GM12874 (cell line): ENCODE data around the gene RBP4.

Experiments
- TF ChIP-seq, protein P1 (sequence below): IDR thresholded peaks from 2 replicates; pipeline ENCODE4 v1.5.1; 2011; ENCODE audit warnings: low read depth, mild to moderate bottlenecking, control low read depth, low read length, moderate library complexity; ENCODE audit not compliant: insufficient read depth

The RBP4 gene

DNA sequence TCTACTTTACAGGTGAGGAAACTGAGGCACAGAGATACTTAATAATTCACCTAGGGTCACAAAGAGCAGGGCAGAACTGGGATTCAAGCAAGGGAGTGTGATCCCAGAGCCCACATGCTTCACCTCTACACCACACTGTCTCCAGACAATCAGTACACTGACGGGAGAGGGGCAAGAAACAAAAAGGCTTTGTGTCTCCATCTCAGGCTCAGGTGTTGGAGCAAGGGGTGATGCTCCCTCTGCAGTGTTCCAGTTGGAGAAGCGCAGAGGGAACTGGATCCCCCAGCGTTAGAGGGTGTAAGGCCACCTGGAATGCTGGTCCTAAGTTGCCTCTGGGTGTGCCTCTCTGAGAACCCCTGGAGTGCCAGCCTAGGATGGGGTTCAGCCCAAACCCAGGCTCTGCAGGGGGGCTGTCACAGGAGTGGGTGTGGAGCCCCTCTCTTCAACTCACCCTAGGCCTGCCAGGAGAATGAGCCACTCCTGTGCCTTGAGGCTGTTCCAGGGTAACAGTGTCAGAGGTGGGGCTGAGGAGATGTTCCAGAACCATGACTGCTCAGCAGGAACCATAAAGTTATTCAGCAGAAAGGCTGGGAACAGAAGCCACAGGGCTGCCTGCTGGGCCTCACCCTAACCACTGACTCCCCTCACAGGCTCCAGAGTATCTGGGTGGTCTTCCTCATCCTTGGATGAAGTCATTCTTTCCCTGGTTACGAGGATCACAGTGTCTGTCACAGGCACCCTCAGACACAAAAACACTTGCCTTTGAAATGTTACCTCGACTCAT, 5.5 kb downstream of the RBP4 start:
- TF ChIP-seq, protein P1, sequence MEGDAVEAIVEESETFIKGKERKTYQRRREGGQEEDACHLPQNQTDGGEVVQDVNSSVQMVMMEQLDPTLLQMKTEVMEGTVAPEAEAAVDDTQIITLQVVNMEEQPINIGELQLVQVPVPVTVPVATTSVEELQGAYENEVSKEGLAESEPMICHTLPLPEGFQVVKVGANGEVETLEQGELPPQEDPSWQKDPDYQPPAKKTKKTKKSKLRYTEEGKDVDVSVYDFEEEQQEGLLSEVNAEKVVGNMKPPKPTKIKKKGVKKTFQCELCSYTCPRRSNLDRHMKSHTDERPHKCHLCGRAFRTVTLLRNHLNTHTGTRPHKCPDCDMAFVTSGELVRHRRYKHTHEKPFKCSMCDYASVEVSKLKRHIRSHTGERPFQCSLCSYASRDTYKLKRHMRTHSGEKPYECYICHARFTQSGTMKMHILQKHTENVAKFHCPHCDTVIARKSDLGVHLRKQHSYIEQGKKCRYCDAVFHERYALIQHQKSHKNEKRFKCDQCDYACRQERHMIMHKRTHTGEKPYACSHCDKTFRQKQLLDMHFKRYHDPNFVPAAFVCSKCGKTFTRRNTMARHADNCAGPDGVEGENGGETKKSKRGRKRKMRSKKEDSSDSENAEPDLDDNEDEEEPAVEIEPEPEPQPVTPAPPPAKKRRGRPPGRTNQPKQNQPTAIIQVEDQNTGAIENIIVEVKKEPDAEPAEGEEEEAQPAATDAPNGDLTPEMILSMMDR, result no peak

DNA sequence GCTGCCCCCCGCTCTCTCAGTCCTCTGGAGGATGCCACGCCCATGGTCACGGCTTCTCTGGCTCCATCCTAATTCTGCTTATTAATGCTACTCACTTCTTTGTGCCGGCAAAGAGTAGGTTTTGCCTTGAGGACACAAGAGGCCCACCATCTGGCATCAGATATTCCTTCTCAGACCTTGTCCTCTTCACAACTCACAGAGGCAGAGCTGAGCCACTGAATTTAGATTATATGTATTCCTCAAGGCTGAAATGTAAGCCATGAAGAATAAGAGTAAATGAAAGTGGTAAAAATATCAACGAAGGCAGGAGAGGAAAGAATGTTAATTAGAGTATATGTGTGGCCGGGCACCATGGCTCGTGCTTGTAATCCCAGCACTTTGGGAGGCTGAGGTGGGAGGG, 6.5 kb downstream of the RBP4 start:
- TF ChIP-seq, protein P1, result no peak

DNA sequence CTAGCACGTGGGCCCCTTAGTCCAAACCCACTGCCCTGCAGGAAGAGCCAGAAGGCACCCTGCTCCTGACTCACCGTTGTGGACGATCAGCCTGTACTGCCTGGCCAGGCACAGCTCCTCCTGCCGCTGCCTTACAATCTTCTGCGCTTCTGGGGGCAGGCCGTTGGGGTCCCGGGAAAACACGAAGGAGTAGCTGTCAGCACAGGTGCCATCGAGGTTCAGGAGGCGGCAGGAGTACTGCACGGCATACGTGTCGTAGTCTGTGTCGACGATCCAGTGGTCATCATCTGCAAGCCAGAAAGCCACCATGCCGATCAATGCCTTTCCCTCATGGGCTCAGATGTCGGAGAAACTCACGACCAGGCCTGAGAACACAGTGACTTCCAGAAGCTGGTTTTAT, 7.3 kb downstream of the RBP4 start:
- TF ChIP-seq, protein P1, result no peak

DNA sequence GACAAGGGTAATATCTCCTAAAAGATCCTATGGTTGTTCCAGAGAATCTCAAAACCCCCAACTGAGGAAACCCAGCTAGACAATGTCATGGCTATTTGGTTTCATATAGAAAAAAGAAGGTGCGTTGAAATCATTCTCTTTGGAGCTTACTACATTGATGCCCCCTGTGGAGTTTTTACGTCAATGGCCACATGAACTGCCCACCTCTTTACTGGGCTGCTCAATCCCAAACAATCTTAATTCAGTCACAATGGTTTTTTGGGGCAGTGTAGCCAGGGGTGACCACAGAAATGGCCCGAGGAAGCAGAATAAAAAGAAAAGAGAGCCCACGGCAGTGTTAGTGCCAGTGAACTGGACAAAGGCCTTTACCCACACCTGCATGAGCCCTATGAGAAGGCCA, 7.8 kb downstream of the RBP4 start:
- TF ChIP-seq, protein P1, result no peak

DNA sequence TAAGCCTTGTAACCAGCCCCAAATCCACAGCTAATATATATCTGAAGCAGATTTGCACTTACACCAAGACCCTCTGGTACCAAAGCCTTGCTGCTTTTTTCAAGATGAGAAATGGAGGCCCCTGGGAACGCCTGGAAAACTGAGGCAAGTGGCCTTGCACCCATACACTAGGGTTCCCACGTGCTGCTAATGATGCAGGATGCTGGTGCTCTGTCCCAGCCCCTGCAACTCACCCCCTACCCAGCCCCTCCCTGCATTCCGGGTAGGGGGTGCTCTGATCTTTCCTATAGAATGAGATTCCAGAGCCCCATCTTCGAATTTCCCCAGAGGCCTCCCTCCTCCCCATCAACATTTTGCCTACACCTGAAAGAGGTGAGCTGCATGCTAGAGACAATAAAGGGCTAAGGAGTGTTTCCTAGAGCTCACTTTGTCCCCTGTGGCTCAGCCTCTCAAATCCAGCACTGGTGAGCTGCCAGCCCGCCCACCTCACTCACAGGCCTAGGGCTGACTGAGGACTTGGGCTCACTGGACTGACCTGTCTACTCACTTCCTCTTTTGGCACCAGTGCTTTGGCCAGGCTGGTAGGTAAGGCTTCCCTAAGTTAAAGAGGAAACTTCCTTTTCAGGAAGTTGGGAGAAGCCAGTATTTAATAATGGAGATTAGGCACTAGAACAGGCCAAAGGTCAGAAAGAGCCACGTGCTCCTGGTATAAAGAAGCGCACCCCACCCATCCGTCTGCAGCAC, 9.8 kb downstream of the RBP4 start:
- TF ChIP-seq, protein P1, result no peak

DNA sequence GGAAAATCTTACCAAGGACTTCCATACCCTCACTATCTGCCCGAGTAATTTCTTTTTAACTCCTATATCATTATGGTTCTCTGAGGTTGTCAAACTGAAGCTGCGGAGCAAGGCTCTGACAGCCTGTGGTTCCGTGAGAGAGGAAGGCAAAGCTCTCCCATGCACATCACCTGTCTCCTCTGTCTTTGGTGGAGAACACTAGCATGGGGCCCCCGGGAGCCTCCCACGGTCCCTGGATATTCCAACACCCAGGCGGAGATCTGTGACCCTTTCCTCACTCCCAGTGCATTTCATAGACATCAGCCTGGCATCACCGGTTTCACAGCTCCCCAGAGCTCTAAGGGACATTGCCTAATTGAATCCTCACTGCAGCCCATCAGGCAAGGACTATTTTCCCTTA, 10.4 kb downstream of the RBP4 start:
- TF ChIP-seq, protein P1, result no peak

DNA sequence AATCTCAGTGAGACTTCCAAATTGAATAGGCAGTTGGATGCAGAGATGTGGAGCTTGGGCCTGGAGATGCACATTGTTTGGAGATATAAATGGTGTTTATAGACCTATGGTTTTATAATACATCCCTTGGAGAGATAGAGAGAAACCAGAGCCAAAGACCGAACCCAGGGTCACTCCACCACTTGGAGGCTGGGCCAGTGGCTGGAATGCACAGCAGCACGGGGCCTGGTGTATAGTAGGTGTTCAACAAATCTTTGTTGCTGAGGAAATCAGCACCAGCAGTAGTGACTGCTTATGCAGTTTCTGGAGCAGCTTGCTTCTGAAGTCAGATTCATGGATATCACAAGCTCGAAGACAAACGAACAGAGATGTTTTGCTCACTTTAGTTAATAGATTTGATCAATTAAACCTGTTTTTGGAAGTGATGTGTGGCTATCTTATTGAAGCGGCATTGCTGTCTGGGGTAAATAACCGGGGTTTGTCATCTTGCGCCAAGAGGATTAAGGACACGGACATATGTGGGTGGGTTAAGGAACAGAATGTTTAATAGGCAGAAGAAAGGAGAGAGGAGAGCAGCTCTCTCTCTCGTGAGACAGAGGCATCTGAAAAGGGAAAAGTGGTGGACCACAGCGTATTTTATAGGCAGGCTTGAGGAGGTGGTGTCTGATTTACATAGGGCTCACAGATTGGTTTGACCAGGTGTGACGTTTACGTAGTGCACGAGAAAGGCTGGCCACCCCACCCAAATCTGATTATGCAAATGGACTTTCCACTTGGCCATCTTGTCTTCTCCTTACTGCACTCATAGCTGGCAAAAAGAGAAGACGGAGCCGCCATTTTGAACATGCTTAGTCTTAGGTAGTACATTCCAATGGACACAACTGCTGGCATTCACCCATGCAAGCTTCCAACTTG, 11.1 kb downstream of the RBP4 start:
- TF ChIP-seq, protein P1, result no peak
